Measurements from ENCODE around the gene NUDT16.

DNA sequence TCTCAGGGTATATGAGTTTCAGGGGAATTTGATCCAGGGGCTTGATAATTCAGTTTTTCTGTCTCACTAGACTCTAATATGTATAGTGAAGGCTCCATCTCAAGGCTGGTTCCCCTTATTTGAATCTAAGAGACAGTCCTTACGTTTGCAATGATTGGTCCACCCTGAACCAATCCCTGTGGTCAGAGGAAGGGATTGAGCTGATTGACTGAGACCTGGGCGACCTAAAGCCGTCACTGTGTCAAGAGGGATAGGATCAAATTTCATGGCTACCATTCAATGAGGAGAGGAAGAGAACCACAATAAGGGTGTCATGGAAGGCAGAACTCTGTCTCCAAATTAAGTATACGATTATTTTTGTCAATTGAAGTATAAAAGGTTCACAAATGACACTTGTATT is 16.3 kb downstream of the NUDT16 start:
- TF ChIP-seq, protein P1, sequence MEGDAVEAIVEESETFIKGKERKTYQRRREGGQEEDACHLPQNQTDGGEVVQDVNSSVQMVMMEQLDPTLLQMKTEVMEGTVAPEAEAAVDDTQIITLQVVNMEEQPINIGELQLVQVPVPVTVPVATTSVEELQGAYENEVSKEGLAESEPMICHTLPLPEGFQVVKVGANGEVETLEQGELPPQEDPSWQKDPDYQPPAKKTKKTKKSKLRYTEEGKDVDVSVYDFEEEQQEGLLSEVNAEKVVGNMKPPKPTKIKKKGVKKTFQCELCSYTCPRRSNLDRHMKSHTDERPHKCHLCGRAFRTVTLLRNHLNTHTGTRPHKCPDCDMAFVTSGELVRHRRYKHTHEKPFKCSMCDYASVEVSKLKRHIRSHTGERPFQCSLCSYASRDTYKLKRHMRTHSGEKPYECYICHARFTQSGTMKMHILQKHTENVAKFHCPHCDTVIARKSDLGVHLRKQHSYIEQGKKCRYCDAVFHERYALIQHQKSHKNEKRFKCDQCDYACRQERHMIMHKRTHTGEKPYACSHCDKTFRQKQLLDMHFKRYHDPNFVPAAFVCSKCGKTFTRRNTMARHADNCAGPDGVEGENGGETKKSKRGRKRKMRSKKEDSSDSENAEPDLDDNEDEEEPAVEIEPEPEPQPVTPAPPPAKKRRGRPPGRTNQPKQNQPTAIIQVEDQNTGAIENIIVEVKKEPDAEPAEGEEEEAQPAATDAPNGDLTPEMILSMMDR (IDR thresholded peaks at IDR 0.05; ENCODE audit: poor library complexity): no peak
- TF ChIP-seq EZH2 (IDR thresholded peaks at IDR 0.05; ENCODE audit: borderline replicate concordance) (no peak), EZH2phosphoT487 (IDR thresholded peaks at IDR 0.05; ENCODE audit: low read depth, severe bottlenecking, unreplicated experiment) (no peak)

Measured in hepatocyte (in vitro differentiated cells).